GM10248 (cell line): ENCODE measurements around the gene MEIOC.
"Not testable (repeated sequence)": the region's sequence is repeated elsewhere in the genome, so short reads cannot be mapped to it uniquely, and the experiment has no call there.

Experiments
- CTCF ChIA-PET: fragments of 300-600 bp; sonication (Branson Sonifier 250); formaldehyde crosslinking; extraction: SDS; loops from one replicate; lab custom pipeline; 2021; ENCODE audit warnings: antibody characterized with exemption; lab: Yijun Ruan, JAX
- POLR2A ChIA-PET: fragments of 350-650 bp; sonication (Branson Sonifier 250); formaldehyde crosslinking; extraction: SDS; loops from one replicate; lab custom pipeline; 2020; ENCODE audit warnings: antibody characterized with exemption; lab: Yijun Ruan, JAX
- DNase-seq: peaks from one replicate; pipeline ENCODE4 v3.0.0; 2012; ENCODE audit errors: extremely low spot score
- CTCF ChIP-seq: IDR thresholded peaks from 2 replicates; pipeline ENCODE4 v1.5.1; 2012; ENCODE audit warnings: mild to moderate bottlenecking, low read depth; ENCODE audit errors: extremely low read depth, missing control alignments, control extremely low read depth

MEIOC gene

GRCh38 chr17:44630703-44631102, 25.6 kb upstream of the MEIOC start:
- no peak for DNase-seq
- no peak for TF ChIP-seq CTCF
- ChIA-PET POLR2A (interaction anchor here (0.5 kb wide), 1 partner anchor 517 kb away, joined by 10 read pairs; the partner anchor contains the start of gene HEXIM1), CTCF (interaction anchor here (0.7 to 1.9 kb wide), 2 partner anchors 97 to 107 kb away, joined by 3 to 5 read pairs; no protein-coding TSS in a partner anchor)

- ChIA-PET POLR2A (no interaction called here), CTCF (interaction anchor here (2.4 kb wide), 1 partner anchor 98 kb away, joined by 6 read pairs; no protein-coding TSS in a partner anchor)
- DNase-seq, result no peak
- TF ChIP-seq CTCF, result no peak
Observed at GRCh38 chr17:44633998-44634397, 22.3 kb upstream of the MEIOC start.

GRCh38 chr17:44634401-44634800, 21.9 kb upstream of the MEIOC start:
- POLR2A ChIA-PET, DNase-seq: not testable (repeated sequence)
- CTCF ChIA-PET, result interaction anchor here (1.3 to 2.4 kb wide), 3 partner anchors 97 to 101 kb away, joined by 3 to 8 read pairs (median 6); no protein-coding TSS in a partner anchor

- TF ChIP-seq CTCF, result peak; percentile 14
- ChIA-PET CTCF (interaction anchor here (1.5 to 2.4 kb wide), 2 partner anchors 101 to 104 kb away, joined by 6 to 10 read pairs; no protein-coding TSS in a partner anchor), POLR2A (no interaction called here)
- no peak for DNase-seq
Observed at GRCh38 chr17:44636562-44636961, 19.7 kb upstream of the MEIOC start.

- ChIA-PET CTCF (interaction anchor here (1.1 to 1.6 kb wide), 3 partner anchors 102 to 114 kb away, joined by 5 to 14 read pairs (median 10); no protein-coding TSS in a partner anchor), POLR2A (no interaction called here)
- DNase-seq, result no peak
- TF ChIP-seq CTCF, result no peak
Observed at GRCh38 chr17:44637066-44637465, 19.2 kb upstream of the MEIOC start.

- TF ChIP-seq CTCF, result no peak
- ChIA-PET CTCF (interaction anchor here (1.8 kb wide), 1 partner anchor 109 kb away, joined by 5 read pairs; no protein-coding TSS in a partner anchor), POLR2A (interaction anchor here (0.6 kb wide), 1 partner anchor 71 kb away, joined by 3 read pairs; no protein-coding TSS in a partner anchor)
- no peak for DNase-seq
Observed at GRCh38 chr17:44642834-44643233, 13.4 kb upstream of the MEIOC start.

GRCh38 chr17:44645341-44645740, 10.9 kb upstream of the MEIOC start:
- no peak for TF ChIP-seq CTCF
- CTCF ChIA-PET, result interaction anchor here (1.0 to 1.5 kb wide), 2 partner anchors 21 to 122 kb away, joined by 3 read pairs; no protein-coding TSS in a partner anchor
- POLR2A ChIA-PET, result no interaction called here
- DNase-seq, result no peak
